ENCODE measurements around the gene ITPR1. TPM values are rescaled to one million over a fixed set of nuclear protein-coding genes. Genes with fewer than 3 reads are reported as not detected.

Gene ITPR1
- total RNA-seq, 2 experiments from 2014 or later: 84.4 to 104 TPM

DNA sequence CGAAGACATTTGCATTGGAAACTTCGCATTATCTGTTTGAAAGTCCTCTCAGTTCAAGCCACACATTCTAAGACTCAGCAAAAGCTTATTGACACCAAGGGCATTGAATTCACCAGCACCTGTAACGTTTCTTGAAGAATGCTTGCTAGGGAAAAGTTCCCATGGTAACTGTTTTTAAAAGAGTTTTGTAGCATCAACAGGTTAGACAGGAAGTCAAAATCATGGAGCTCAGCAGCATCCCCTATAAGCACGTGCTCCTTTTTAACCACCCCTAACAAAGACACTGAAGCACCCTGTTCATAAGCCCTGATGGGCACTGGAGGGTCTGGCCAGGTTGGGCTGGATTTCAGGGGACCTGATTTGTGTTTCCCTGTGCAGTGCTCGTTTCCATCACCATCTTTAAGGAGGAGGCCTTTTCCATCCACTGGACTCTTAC lies 256.4 kb downstream of the ITPR1 start:
- Histone ChIP-seq H3K36me3 (ENCODE audit: insufficient read depth, low read length) (peaks cover 23% of the 10 kb centered on the region; the same call in 1 of the 2 replicates), H4K20me1 (ENCODE audit: insufficient read depth, low read length) (no peaks in the 10 kb centered on the region), H3K4me2 (ENCODE audit: low read length) (no peak overlapping the region), H3K9me2 (ENCODE audit: insufficient read depth, low read length) (no peaks in the 10 kb centered on the region), H3K4me3 (ENCODE audit: low read depth, low read length, poor library complexity, severe bottlenecking) (no peak overlapping the region), H3K9me3 (ENCODE audit: low read length) (no peaks in the 10 kb centered on the region), H2AFZ (ENCODE audit: low read length) (no peak overlapping the region), H3K79me2 (ENCODE audit: insufficient read depth, low read depth, low read length) (no peaks in the 10 kb centered on the region), H3K4me1 (ENCODE audit: insufficient read depth, low read length, poor library complexity, severe bottlenecking) (no peaks in the 10 kb centered on the region), H3K27ac (ENCODE audit: low read depth, low read length, poor library complexity, severe bottlenecking) (no peak overlapping the region)
- DNase-seq (ENCODE audit: low spot score): no peak
- no TSS peak for BruUV-seq (replicated peaks)
- POLR2A ChIA-PET: interaction anchor here (0.6 to 0.7 kb wide), 2 partner anchors 117 to 351 kb away, joined by 3 to 4 read pairs; no protein-coding TSS in a partner anchor
- CTCF ChIA-PET (ENCODE audit: unreplicated experiment): no interaction called here
- TF ChIP-seq EZH2phosphoT487 (IDR thresholded peaks at IDR 0.05; ENCODE audit: borderline replicate concordance, low read depth, low read length): no peak
- TF ChIP-seq, protein P1, sequence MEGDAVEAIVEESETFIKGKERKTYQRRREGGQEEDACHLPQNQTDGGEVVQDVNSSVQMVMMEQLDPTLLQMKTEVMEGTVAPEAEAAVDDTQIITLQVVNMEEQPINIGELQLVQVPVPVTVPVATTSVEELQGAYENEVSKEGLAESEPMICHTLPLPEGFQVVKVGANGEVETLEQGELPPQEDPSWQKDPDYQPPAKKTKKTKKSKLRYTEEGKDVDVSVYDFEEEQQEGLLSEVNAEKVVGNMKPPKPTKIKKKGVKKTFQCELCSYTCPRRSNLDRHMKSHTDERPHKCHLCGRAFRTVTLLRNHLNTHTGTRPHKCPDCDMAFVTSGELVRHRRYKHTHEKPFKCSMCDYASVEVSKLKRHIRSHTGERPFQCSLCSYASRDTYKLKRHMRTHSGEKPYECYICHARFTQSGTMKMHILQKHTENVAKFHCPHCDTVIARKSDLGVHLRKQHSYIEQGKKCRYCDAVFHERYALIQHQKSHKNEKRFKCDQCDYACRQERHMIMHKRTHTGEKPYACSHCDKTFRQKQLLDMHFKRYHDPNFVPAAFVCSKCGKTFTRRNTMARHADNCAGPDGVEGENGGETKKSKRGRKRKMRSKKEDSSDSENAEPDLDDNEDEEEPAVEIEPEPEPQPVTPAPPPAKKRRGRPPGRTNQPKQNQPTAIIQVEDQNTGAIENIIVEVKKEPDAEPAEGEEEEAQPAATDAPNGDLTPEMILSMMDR (conservative IDR thresholded peaks at IDR 0.05; ENCODE audit: low read length): no peak
- intact Hi-C loops (cut with micrococcal nuclease; ENCODE audit: unreplicated experiment): no loop called here

DNA sequence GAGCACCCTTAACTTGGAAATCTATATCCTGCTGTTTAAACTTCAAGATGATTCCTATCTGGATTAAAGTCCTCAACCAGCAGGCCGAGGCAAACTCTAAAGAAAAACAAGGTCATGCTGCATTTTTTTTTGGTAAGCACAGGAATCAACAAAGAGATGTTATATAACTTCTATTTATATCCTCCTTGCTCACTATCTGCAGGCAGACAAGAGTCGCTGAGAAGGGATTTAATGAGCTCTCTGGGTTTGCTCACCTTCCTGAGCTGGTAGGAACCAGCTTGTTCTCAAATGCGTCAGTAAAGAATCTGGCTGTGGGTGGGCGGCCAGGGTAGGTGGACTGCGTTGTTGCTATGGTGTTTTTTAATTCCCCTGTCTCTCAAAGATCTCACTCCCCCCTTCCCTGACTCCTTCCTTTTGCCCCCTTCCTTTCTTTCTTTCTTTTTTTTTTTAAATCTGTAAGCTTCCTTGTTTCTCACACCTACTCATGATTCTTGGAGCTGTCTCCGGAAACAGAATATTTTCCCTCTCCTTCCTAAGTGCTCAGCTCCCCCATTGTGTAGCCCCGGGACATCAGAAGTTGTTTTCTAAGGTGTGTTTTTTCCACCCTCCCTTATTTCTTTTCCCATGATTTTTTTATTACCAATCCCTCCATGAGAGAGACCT lies 257.3 kb downstream of the ITPR1 start:
- H3K27ac ChIP-seq (ENCODE audit: low read depth, low read length, poor library complexity, severe bottlenecking): no peak overlapping the region

More for the DNA sequence above, 257.3 kb downstream of the ITPR1 start:
- POLR2A ChIA-PET: interaction anchor here (0.6 kb wide), 1 partner anchor 65 kb away, joined by 4 read pairs; no protein-coding TSS in a partner anchor
- H3K36me3 ChIP-seq (ENCODE audit: insufficient read depth, low read length): peaks cover 23% of the 10 kb centered on the region; the same call in 1 of the 2 replicates
- no peak overlapping the region for H2AFZ ChIP-seq (ENCODE audit: low read length)
- no peaks in the 10 kb centered on the region for H3K79me2 ChIP-seq (ENCODE audit: insufficient read depth, low read depth, low read length)
- no peaks in the 10 kb centered on the region for H3K4me1 ChIP-seq (ENCODE audit: insufficient read depth, low read length, poor library complexity, severe bottlenecking)
- intact Hi-C loops (cut with micrococcal nuclease; ENCODE audit: unreplicated experiment): no loop called here
- CTCF ChIA-PET (ENCODE audit: unreplicated experiment): no interaction called here
- H3K9me3 ChIP-seq (ENCODE audit: low read length): no peaks in the 10 kb centered on the region
- H3K4me3 ChIP-seq (ENCODE audit: low read depth, low read length, poor library complexity, severe bottlenecking): no peak overlapping the region
- TF ChIP-seq, protein P1 (conservative IDR thresholded peaks at IDR 0.05; ENCODE audit: low read length): no peak
- TF ChIP-seq EZH2phosphoT487 (IDR thresholded peaks at IDR 0.05; ENCODE audit: borderline replicate concordance, low read depth, low read length): no peak
- H3K4me2 ChIP-seq (ENCODE audit: low read length): no peak overlapping the region
- H3K9me2 ChIP-seq (ENCODE audit: insufficient read depth, low read length): no peaks in the 10 kb centered on the region
- H4K20me1 ChIP-seq (ENCODE audit: insufficient read depth, low read length): no peaks in the 10 kb centered on the region
- no peak for DNase-seq (ENCODE audit: low spot score)
- no TSS peak for BruUV-seq (replicated peaks)
